ENCODE results near the gene TOX2.

DNA sequence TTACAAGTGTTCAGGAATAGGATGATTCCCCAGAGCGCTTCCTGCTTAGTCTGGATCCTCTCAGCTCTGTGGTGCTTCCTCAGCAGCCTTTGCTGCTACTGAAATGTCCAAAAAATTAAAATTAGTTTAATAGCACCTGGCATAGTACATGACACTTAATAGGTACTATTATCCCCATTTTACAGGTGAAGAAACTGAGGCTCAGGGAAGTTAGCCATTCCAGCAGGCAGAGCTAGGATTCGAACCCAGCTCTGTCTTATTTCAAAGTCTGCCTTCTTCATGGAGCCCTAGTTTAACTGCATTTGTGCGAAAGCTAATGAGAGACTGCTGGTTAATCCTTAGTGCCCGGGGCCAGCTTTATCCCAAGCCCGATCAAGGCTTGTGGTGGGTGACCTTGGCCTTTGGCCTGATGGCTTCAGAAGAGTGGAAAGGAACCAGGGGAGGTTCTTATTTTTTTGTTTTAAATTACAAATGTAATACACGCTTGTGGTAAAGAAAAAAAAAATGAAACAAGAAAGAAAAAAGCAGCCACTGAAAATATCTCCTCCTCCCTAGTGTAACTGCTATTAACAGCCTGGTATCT, 30.1 kb downstream of the TOX2 start:
- TF ChIP-seq, protein P1, sequence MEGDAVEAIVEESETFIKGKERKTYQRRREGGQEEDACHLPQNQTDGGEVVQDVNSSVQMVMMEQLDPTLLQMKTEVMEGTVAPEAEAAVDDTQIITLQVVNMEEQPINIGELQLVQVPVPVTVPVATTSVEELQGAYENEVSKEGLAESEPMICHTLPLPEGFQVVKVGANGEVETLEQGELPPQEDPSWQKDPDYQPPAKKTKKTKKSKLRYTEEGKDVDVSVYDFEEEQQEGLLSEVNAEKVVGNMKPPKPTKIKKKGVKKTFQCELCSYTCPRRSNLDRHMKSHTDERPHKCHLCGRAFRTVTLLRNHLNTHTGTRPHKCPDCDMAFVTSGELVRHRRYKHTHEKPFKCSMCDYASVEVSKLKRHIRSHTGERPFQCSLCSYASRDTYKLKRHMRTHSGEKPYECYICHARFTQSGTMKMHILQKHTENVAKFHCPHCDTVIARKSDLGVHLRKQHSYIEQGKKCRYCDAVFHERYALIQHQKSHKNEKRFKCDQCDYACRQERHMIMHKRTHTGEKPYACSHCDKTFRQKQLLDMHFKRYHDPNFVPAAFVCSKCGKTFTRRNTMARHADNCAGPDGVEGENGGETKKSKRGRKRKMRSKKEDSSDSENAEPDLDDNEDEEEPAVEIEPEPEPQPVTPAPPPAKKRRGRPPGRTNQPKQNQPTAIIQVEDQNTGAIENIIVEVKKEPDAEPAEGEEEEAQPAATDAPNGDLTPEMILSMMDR (IDR thresholded peaks at IDR 0.05; ENCODE audit: low read depth, low read length) = no peak
- TF ChIP-seq EZH2phosphoT487 (IDR thresholded peaks at IDR 0.05; ENCODE audit: low read depth) = no peak
